Stimulated activated CD8-positive, alpha-beta memory T cell treated with anti-CD3 and anti-CD28 coated beads, Interleukin-12 subunit alpha, Interleukin-12 subunit beta, amount 100 ng/mL, for 24 hours (primary cell): ENCODE results near the gene TFDP2.
"Not testable (repeated sequence)": the region's sequence is repeated elsewhere in the genome, so short reads cannot be mapped to it uniquely, and the experiment has no call there.

ENCODE experiments used
- DNase-seq: peaks from one replicate; pipeline ENCODE4 v3.0.0-alpha.2; 2020; ENCODE audit errors: extremely low read depth

The TFDP2 gene, protein sequence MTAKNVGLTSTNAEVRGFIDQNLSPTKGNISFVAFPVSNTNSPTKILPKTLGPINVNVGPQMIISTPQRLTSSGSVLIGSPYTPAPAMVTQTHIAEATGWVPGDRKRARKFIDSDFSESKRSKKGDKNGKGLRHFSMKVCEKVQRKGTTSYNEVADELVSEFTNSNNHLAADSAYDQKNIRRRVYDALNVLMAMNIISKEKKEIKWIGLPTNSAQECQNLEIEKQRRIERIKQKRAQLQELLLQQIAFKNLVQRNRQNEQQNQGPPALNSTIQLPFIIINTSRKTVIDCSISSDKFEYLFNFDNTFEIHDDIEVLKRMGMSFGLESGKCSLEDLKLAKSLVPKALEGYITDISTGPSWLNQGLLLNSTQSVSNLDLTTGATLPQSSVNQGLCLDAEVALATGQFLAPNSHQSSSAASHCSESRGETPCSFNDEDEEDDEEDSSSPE

DNA sequence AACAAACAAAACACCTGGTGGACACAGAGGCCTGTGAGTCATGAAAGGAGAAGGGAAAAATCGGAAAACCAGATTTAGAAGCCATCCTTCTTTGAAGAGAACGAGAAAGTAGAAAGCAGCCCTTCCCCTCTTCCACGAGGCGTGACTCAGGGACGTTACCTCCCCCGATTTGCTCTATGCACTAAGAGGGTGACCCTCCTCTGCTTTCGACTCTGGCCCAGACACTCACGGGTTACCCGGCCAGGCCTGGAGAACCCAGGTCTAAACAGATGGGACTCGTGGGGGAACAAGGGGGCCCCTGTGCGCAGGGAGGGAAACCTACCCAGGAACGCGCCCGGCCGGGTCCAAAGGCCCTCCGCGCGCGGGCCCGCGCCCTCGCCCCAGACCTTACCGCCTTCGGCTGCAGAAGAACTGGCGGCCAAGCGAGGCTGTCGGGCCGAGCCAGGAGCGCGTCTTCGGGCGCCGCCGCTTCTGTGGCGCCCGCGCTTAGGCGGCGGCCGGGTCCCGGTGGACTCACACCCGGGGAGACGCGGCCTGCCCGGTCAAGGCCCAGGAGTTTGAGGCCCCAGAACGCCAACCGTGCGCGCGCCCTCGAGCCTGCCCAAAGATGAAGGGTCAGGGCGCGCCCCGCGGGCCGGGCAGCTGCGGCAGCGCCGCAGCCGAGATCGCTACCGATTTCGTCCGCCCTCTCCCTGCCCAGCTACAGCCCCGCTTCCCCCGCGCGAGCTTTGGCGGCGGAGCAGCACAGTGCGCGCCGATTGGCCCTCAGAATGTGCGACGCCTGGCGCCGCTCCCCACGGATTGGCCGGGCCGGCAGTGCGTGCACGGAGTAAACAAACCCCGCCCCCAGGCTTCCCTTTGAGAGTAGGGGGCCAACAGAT lies at the start of gene TFDP2:
Gene TFDP2, minus strand, starts transcription at position 753 of the 881 bp plus-strand sequence. CDS start 47,795 bp downstream, outside the sequence.
- peak; percentile 53 for DNase-seq

DNA sequence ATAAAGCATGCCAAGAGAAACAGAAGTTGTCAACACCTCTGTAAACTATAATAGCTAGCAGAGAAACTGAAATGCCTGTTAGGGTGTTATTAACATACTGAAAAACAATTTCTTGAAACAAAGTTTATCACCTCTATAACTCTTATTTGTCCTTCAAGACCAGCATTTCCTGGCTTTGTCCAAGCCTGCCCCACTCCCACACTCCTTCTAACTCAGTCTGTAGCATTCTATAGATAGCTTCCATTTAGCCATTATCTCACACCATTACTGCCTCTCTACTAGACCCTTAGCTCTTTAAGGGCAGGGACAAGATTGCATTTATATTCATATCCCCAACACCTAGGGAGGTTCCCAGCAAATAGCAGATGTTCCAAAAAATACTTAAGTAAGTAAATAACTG lies 39.5 kb upstream of the TFDP2 start:
- DNase-seq, result no peak

DNA sequence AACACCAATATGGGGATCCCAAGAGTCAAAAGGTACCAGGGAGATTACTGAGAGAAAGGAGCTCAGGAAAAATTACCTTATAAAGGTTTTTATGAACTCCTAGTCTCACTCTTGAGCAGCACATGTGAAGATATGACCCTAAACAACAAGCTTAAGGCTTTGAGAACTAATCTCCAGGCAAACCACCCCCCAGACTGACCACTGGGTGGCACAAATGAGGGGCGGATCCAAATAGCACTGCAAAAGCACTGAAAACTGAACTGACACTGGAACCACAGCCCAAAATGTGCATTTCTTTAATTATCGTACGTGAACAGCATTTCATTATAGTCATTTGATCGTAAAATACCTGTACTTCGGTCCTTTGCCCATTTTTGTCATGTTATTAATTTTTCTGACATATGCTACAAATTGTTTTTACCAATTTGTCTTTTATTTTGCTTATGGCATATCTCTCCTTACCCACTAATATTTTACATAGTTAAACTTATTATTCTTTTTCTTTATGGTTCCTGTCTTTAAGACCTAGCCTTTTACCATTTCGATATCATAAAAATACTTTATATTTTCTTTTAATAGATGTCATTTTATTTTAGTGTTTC lies 31.5 kb upstream of the TFDP2 start:
- DNase-seq, result no peak

DNA sequence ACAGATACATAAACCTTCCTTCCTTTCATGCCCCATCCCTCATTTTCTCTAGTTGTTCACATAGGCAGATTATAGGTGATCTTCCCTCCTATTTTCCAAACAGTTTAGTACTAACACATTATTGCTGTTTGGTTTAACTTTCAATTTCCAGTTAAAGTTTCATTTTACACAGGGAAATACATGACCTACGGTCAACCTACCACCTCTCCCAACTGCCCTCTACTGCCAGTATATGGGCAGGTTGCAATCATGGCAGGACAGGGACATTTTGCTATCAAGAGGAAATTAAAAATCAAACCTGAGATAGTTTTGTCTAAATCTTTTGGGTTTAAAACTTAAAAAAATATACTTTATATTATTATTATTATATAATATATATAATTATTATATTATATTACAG lies 26.1 kb upstream of the TFDP2 start:
- no peak for DNase-seq

DNA sequence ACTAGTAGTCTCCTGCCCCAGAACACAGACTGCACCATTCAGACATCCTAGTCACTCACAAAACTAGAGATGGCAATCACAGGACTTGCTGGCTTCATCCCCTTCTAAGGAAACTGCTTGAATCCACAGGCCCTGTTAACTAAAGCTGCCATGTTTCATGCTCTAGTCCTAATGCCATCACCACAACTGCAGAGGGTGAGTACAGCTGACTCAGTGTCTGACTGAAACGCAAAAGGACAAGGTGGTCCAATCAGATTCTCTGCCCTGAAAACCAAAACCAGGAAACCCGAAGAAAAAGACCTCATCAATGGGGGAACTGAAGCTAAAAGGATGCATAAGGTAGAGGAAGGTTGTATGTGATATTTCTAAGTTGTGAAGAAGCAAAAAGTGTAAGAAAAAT lies 25.2 kb upstream of the TFDP2 start:
- no peak for DNase-seq

DNA sequence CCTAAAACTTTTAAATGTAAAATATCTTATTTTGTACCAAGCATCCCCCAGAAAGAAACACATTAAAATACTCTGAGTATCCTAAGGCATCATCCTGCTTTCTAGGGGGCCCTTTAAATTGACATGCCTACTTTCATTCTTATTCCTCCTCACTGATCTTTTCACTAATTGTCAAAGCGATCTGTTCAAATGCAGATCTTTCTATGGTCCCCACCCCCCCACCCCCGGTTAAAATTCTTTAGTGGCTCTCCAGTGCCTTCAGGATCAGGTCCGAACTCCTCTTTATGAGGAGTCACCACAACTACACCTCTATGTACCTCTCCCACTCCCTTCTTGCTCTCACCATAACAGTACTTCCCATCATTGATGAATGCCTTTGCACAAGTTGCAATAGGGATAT lies 19.2 kb upstream of the TFDP2 start:
- no peak for DNase-seq

DNA sequence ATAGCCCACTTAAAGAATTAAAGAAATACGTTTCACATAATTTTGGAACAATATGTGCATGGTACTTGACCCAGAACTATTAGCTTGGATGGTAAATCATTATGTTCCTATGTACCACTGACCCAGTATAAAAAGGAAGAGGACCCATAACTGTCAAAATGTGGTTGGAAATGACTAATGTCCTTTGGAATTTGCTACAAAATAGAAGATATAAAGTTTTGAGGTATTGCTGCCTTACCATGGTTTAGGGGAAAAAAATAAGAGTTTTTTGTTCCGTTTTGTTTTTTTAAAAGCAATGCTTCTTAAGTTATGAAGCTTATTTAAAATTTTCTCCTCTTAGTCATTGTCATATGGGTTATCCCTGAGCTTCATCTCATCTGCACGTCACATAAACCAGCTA lies 15.8 kb upstream of the TFDP2 start:
- no peak for DNase-seq

DNA sequence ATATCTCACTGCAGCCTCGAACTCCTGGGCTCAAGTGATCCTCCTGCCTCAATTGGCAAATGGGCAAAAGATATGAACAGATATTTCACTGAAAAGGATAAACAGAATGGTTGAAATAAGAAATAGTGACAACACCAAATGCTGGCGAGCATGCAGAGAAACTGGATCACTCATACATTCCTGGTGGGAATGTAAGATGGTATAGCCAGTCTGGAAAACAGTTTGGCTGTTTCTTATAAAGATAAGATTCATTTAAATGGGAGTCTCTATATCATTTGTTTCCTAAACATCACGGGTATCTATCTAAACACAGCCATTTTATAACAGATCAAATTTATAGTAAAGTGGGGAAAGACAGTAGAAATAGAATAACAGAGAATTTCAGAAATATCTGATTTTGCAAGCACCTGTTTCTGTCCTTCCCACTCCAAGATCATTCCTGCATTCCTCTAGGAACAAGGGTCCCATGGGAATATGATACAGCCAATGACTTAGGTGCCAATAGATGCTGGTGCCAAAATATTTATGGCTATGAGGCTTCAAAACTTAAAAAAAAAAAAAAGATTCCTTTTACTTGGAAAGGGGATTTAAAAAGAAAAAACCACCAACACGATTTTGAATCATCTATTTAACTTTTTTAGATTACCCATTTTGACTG lies 9.9 kb upstream of the TFDP2 start:
- DNase-seq, result no peak

DNA sequence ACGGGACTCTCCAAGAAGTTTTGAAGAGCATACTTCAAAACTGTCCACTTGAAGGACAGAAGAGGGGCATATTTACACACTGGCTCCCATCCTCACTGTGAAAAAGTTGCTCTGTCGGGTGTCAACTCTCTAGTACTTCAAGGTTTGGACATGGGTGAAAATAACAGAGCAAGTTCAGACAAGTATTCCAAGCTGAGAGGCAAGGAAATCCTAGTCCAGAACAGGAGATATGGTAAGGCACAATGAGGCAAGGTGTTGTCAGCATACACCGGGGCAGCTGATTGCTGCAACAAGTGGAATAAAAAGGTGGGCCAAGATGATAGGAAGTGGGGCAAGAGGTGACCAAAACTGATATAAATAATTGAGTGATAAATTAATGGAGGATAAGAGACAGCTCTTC lies 4.8 kb upstream of the TFDP2 start:
- no peak for DNase-seq

DNA sequence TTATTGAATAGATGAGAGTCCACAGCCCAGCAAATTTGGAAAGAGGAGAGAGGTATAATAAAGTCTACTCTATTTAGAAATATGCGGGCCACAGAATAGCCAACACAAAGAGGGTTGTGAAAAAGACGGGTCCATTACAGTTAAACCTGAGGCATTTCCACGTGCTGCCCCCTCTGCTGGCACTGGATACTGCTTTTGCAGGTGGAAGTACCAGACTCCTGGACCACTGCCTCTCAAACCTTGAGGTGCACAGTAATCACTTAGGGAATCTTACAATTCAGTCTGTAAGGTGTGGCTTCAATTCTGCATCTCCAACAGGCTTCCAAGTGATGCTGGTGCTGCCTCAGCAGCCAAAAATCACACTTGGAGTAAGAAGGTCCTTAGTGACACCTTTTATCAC lies 3.0 kb upstream of the TFDP2 start:
- DNase-seq, result no peak

DNA sequence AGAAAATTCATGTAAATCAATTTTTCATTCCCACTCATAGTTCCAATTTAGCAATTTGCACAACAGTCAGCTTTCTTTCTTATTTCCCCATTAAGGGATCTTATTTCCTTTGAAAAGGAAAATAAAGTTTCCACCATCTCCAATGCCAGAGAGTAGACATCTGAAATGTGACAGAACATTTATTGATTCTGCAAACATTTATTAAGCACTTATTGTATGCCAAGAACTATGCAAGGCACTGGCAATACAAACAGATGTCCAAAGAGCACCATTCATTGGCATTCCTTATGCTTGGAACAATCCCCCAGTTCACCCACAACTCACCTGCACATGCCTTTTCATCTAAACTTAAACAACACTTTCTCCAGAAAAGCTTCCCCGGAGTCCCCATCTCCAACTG lies 2.5 kb upstream of the TFDP2 start:
- DNase-seq, result no peak

DNA sequence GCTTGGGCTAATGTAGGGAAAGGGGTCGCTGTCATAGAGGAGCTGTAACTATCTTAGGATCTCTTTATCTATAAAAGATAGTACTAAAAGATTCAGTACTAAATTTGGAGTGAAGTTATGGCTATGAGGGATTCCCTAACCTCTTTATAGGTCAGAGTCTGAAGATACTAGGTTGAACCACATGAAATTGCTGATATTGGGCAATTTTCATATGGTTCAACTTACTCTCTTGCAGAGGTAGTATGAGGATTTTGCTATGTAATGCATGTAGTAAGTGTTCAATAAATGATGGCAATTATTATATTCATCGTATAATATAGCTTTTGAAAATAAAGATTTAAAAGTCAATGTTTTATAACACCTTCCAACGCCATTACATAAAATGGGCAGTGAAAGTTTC lies 1.9 kb upstream of the TFDP2 start:
- DNase-seq, result no peak

DNA sequence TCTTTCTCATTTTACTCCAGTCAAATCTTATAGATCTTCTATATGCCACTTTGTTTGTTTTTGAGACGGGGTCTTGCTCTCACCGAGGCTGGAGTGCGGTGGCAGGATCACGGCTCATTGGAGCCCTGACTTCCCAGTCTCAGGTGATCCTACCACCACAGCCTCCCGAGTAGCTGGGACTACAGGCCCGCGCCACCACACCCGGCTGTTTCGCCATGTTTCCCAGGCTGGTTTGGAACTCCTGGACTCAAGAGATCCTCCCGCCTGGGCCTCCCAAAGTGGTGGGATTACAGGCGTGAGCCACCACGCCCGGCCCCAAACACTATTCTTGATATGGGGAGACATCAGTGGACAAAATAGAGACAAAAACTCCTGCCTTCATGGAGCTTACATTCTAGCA lies 927 bp upstream of the TFDP2 start:
- no peak for DNase-seq

DNA sequence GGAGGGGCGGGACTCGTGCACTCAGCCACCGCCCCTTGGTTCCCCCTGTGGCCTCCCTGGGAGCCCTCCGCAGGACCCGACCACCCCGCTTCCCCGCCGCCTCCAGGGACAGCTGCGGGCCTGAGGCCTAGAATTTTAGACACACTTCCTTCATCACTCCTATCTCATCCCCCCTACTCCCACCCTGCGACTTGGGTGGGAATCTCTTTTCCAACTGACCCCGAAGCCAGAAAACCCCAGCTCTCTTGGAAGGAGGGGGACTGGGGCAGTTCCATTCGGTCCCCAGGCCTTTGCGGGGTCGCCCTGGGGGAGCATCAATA lies 289 bp upstream of the TFDP2 start:
- DNase-seq, result no peak

DNA sequence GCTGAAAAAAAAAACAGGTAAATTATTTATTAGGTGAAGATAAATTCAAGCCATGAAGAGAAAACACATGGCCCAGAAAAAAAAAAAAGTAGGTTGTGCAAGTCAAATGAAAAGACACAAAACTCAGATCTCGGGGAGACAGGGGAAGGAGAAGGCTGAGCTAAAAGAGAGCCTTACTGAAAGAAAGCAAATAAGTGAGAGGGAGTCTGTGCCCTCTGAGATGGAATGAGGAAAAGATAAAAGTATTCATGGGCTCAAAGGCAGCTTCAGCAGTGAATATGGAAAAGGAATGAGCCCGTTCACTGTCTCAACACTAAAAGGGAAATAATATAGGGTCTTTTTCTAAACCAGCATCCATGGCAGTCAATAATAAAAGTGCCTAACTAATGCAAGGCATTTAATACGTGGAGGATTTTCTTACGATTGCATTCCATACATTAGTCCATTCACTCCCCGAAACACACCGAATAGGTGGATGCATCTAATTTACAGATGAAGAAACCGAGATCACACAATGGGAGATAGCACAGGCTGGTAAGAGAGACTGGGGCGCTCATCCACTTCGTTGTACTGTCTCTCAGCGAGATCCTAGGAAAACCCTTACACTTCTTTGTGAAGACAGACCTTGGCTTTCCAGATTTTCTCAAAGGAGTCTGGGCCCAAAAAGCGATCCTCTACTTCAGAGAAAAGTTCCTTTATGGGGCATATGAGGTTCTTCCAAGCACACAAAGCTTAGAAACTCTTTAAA lies 1.1 kb downstream of the TFDP2 start:
- no peak for DNase-seq

DNA sequence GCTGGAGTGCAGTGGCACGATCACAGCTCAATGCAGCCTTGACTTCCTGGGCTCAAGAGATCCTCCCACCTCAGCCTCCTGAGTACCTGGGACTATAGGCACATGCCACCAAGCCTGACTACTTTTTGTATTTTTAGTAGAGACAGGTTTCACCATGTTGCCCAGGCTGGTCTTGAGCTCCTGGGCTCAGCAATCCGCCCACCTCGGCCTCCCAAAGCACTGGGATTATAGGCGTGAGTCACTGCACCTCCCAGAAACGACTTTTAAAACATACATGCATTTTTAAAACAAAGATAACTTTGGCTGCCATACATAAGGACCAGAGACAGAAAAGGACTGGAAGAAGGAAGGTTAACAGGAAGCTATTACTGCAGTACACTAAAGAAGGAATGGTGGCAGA lies 4.8 kb downstream of the TFDP2 start:
- not testable (repeated sequence) for DNase-seq

DNA sequence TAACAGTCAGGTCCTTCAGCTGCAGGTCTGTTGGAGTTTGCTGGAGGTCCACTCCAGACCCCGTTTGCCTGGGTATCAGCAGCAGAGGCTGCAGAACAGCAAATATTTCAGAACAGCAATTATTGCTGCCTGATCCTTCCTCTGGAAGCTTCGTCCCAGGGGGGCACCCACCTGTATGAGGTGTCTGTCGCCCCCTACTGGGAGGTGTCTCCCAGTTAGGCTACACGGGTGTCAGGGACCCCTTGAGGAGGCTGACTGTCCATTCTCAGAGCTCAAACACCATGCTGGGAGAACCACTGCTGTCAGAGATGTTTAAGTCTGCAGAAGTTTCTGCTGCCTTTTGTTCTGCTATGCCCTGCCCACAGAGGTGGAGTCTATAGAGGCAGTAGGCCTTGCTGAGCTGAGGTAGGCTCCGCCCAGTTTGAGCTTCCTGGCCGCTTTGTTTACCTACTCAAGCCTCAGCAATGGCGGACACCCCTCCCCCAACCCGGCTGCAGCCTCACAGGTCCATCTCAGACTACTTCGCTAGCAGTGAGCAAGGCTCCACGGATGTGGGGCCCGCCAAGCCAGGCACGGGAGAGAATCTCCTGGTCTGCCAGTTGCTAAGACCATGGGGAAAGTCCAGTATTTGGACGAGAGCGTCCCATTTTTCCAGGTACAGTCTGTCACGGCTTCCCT lies 8.6 kb downstream of the TFDP2 start:
- DNase-seq, result not testable (repeated sequence)

DNA sequence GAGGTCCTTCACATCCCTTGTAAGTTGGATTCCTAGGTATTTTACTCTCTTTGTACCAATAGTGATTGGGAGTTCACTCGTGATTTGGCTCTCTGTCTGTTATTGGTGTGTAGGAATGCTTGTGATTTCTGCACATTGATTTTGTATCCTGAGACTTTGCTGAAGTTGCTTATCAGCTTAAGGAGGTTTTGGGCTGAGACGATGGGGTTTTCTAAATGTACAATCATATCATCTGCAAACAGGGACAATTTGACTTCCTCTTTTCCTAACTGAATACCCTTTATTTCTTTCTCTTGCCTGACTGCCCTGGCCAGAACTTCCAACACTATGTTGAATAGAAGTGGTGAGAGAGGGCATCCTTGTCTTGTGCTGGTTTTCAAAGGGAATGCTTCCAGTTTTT lies 12.3 kb downstream of the TFDP2 start:
- DNase-seq, result not testable (repeated sequence)

DNA sequence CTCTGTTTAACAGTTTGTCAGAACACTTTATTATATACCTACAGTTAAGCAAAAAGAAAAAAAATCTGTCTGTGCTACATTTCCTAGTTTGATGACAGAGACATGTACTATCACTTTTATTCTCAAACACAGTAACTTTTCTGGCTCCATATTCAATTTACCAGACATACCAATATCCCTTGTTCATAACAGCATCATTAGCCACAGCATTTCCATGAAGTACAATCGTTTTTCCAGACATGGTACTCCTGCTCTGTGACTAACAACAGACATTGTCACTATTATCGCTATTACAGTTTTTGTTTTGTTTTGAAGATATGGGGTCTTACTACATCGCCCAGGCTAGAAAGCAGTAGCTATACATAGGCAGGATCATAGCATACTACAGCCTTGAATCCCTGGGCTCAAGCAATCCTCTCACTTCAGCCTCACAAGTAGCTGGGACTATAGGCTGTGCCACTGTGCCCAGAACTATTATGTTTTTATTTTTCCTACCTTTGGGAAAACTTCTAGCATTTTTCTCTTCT lies 14.5 kb downstream of the TFDP2 start:
- no peak for DNase-seq

DNA sequence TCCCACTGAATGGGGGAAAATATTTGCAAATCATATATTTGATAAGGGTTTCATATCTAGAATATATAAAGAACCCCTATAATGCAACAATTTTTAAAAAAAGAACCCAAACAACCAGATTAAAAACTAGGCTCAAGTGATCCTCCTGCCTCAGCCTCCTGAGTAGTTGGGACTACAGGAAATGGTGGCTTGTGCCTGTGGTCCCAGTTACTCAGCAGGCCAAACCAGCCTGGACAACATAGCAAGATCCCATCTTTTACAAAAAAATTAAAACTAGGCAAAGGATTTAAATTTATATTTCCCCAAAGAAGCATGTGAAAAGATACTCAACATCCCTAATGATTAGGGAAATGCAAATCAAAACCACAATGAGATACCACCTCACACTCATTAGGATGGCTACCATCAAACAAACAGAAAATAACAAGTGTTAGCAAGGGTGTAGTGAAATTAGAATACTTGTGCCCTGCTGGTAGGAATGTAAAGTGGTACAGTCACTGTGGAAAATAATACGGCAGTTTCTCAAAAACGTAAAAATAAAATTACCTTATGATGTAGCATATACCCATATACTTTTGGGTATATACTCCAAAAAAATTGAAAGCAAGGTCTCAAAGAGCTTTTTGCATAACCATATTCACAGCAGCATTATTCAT lies 19.7 kb downstream of the TFDP2 start:
- no peak for DNase-seq
